Measurements from ENCODE around the gene ZDHHC16.
"Not testable (repeated sequence)": the region's sequence is repeated elsewhere in the genome, so short reads cannot be mapped to it uniquely, and the experiment has no call there.

Gene ZDHHC16

DNA sequence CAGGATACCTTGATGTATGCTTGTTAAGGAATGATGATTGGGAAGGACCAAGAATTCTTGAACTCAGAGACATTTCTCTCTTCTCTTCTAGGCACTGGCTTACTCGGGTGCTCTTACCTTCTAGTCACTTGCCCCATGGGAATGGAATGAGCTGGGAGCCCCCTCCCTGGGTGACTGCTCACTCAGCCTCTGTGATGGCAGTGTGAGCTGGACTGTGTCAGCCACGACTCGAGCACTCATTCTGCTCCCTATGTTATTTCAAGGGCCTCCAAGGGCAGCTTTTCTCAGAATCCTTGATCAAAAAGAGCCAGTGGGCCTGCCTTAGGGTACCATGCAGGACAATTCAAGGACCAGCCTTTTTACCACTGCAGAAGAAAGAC, 10.7 kb downstream of the ZDHHC16 start:
- no peak overlapping the region for H3K4me3 ChIP-seq (ENCODE audit: insufficient read depth, low read depth, low read length)
- H3K36me3 ChIP-seq (ENCODE audit: control insufficient read depth, insufficient read depth, low read length): peaks cover 74% of the 10 kb centered on the region
- WGBS, 2 experiments: 93 to 94% methylated on average over 3 of the region's 3 CpGs
- H3K27me3 ChIP-seq (ENCODE audit: control insufficient read depth, insufficient read depth, low read length, poor library complexity, severe bottlenecking): no peaks in the 10 kb centered on the region
- H3K27ac ChIP-seq (ENCODE audit: insufficient read depth, low read depth, low read length, poor library complexity, severe bottlenecking): no peak overlapping the region
- no peaks in the 10 kb centered on the region for H3K4me1 ChIP-seq (ENCODE audit: control insufficient read depth, insufficient read depth, low read length)
- H3K9me3 ChIP-seq (ENCODE audit: control insufficient read depth, low read length): no peaks in the 10 kb centered on the region

DNA sequence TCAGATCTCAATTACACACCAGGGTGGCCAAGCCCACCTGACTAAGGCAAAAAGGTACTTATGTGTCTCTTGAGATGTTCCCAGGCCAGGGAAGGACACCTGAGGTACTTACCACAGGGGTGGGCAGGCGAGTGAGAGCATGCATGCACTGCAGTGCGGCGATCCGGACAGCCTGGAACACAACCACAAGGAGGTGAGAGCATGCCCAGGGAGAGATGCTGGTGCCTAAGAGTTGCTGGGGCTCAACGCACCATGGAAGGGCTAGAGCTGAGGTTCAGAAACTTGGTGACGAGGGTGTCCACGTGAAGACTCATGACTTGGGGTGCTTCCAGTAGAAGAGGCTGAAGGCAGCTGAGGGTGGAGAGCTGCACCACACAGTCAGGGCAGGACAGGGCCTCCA, 13.1 kb downstream of the ZDHHC16 start:
- H3K27me3 ChIP-seq (ENCODE audit: control insufficient read depth, insufficient read depth, low read length, poor library complexity, severe bottlenecking): no peaks in the 10 kb centered on the region
- no peaks in the 10 kb centered on the region for H3K4me1 ChIP-seq (ENCODE audit: control insufficient read depth, insufficient read depth, low read length)
- H3K4me3 ChIP-seq (ENCODE audit: insufficient read depth, low read depth, low read length): no peak overlapping the region
- WGBS, 2 experiments: 96% methylated on average over 7 of the region's 7 CpGs
- H3K36me3 ChIP-seq (ENCODE audit: control insufficient read depth, insufficient read depth, low read length): peaks cover 83% of the 10 kb centered on the region
- H3K27ac ChIP-seq (ENCODE audit: insufficient read depth, low read depth, low read length, poor library complexity, severe bottlenecking): no peak overlapping the region
- H3K9me3 ChIP-seq (ENCODE audit: control insufficient read depth, low read length): no peaks in the 10 kb centered on the region

DNA sequence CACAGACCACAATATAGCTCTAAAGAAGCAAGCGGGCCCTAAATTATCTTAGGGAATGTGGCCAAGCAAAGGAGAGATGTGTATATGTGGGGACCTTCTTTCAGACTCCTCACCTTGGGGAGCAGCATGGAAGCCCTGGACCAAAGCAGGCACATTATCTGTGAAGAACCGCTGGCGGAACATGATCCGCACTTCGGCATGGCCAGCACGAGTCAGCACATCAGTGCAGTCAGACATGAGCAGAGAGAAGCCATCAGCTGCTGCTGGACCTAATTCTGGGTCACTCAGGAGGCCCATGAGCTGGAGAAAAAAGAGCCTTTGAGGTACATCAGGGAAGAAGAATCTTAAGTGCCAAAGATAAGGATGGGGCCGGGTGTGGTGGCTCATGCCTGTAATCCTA, 14.0 kb downstream of the ZDHHC16 start:
- Histone ChIP-seq H3K9me3 (ENCODE audit: control insufficient read depth, low read length) (no peaks in the 10 kb centered on the region), H3K4me3 (ENCODE audit: insufficient read depth, low read depth, low read length) (no peak overlapping the region), H3K27ac (ENCODE audit: insufficient read depth, low read depth, low read length, poor library complexity, severe bottlenecking) (no peak overlapping the region), H3K36me3 (ENCODE audit: control insufficient read depth, insufficient read depth, low read length) (peaks cover 82% of the 10 kb centered on the region), H3K4me1 (ENCODE audit: control insufficient read depth, insufficient read depth, low read length) (no peaks in the 10 kb centered on the region), H3K27me3 (ENCODE audit: control insufficient read depth, insufficient read depth, low read length, poor library complexity, severe bottlenecking) (no peaks in the 10 kb centered on the region)
- 81 to 83% methylated on average over 7 of the region's 7 CpGs for WGBS, 2 experiments

DNA sequence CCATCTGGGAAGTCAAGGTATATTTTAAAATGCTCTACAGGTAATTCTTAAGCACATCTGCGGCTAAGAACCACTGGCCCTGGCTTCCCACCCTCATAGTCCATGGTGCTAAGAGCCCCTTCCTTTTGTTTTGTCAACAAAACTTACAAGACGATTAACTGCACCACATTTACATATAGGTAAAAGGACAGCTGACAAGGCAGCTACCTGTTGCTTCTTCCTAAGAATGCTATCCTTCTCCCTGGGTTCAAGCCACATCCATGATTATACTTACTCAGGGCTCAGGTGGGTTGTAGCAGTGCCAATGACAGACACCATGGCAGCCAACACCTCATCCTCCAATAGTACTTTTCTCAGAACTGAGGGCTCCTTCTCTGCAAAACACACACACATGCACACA, 16.3 kb downstream of the ZDHHC16 start:
- Histone ChIP-seq H3K36me3 (ENCODE audit: control insufficient read depth, insufficient read depth, low read length) (peaks cover 78% of the 10 kb centered on the region), H3K27ac (ENCODE audit: insufficient read depth, low read depth, low read length, poor library complexity, severe bottlenecking) (no peak overlapping the region), H3K27me3 (ENCODE audit: control insufficient read depth, insufficient read depth, low read length, poor library complexity, severe bottlenecking) (no peaks in the 10 kb centered on the region), H3K4me3 (ENCODE audit: insufficient read depth, low read depth, low read length) (no peak overlapping the region), H3K4me1 (ENCODE audit: control insufficient read depth, insufficient read depth, low read length) (no peaks in the 10 kb centered on the region), H3K9me3 (ENCODE audit: control insufficient read depth, low read length) (no peaks in the 10 kb centered on the region)
- 94 to 95% methylated on average over 2 of the region's 2 CpGs for WGBS, 2 experiments

DNA sequence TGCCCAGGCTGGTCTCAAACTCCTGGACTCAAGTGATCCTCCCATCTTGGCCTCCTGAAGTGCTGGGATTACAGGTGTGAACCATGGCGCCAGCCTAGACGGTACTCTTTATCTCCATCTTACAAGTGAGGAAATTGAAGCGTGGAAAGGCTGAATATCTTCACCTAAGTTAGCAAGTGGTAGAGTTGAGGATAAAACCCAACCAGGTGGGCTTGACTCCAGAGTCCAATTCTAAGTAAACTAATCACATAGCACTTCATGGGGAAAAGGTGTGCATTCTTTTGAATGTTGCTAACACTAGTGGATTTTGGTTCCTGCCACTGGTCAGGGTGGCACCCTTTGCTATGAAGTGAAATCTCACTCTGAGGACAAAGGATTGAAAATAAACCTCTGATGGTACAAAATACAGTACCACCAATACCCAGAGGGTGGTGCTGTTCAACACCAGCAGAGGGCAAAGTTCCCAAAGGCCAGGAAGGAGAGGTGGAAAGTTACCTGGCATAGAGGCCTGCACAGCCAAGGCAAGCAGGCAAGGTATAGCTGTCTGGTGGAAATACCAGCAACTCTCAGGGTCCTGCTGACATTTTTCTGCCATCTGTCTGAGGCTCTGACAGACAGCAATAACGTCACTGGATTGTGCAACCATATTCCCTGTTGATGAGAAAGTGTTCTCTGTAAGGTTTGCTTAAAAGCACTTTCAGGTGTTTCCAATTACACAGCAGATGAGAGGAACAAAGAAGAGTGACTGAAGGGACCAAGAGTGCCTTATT, 17.6 kb downstream of the ZDHHC16 start:
- Histone ChIP-seq H3K36me3 (ENCODE audit: control insufficient read depth, insufficient read depth, low read length) (peaks cover 79% of the 10 kb centered on the region), H3K27ac (ENCODE audit: insufficient read depth, low read depth, low read length, poor library complexity, severe bottlenecking) (no peak overlapping the region), H3K4me1 (ENCODE audit: control insufficient read depth, insufficient read depth, low read length) (no peaks in the 10 kb centered on the region), H3K4me3 (ENCODE audit: insufficient read depth, low read depth, low read length) (no peak overlapping the region), H3K27me3 (ENCODE audit: control insufficient read depth, insufficient read depth, low read length, poor library complexity, severe bottlenecking) (no peaks in the 10 kb centered on the region), H3K9me3 (ENCODE audit: control insufficient read depth, low read length) (no peaks in the 10 kb centered on the region)
- WGBS, 2 experiments: 92 to 94% methylated on average over 4 of the region's 4 CpGs

DNA sequence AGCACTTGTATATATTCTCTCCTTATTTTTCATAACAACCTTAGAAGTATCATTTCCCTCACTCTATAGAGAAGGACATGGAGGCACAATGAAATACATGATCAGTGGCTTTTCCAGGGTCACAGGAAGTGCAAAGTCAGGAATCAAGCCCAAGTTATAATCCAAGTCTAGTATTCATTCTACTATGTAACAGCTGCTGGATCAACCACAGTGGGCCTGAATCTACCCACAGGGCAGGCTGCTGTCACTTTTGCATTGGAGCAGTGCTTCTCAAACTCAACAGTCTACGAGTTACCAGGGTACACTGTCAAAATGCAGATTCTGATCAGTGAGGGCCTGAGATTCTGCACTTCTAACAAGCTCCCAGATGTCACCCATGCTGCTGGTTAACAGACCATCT, 18.3 kb downstream of the ZDHHC16 start:
- Histone ChIP-seq H3K9me3 (ENCODE audit: control insufficient read depth, low read length) (no peaks in the 10 kb centered on the region), H3K27me3 (ENCODE audit: control insufficient read depth, insufficient read depth, low read length, poor library complexity, severe bottlenecking) (no peaks in the 10 kb centered on the region), H3K36me3 (ENCODE audit: control insufficient read depth, insufficient read depth, low read length) (peaks cover 79% of the 10 kb centered on the region), H3K4me1 (ENCODE audit: control insufficient read depth, insufficient read depth, low read length) (no peaks in the 10 kb centered on the region), H3K4me3 (ENCODE audit: insufficient read depth, low read depth, low read length) (no peak overlapping the region), H3K27ac (ENCODE audit: insufficient read depth, low read depth, low read length, poor library complexity, severe bottlenecking) (no peak overlapping the region)
- WGBS, 2 experiments: 91 to 93% methylated on average over 1 of the region's 1 CpG

DNA sequence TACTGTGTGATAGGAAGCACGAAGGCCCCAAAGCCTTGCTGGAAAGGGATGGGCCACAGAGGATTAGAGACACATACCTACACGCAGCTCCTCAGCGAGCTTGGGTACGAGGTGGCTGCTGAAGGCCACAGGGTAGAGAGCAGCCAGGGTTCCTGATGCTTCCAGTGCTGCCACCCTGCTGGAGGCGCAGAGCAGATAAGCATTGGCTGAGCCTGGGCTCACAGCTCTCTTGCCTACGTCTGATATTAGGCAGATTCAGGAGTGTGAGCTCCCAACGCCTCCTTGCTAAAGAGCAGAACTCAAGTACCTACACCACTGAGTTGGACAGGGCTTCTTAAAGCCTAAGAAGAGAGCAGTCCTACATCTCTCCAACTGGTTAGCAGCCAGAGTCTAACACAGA, 20.0 kb downstream of the ZDHHC16 start:
- Histone ChIP-seq H3K9me3 (ENCODE audit: control insufficient read depth, low read length) (no peaks in the 10 kb centered on the region), H3K4me3 (ENCODE audit: insufficient read depth, low read depth, low read length) (no peak overlapping the region), H3K27me3 (ENCODE audit: control insufficient read depth, insufficient read depth, low read length, poor library complexity, severe bottlenecking) (no peaks in the 10 kb centered on the region), H3K36me3 (ENCODE audit: control insufficient read depth, insufficient read depth, low read length) (peaks cover 78% of the 10 kb centered on the region), H3K4me1 (ENCODE audit: control insufficient read depth, insufficient read depth, low read length) (no peaks in the 10 kb centered on the region), H3K27ac (ENCODE audit: insufficient read depth, low read depth, low read length, poor library complexity, severe bottlenecking) (no peak overlapping the region)
- 93 to 96% methylated on average over 7 of the region's 7 CpGs for WGBS, 2 experiments

DNA sequence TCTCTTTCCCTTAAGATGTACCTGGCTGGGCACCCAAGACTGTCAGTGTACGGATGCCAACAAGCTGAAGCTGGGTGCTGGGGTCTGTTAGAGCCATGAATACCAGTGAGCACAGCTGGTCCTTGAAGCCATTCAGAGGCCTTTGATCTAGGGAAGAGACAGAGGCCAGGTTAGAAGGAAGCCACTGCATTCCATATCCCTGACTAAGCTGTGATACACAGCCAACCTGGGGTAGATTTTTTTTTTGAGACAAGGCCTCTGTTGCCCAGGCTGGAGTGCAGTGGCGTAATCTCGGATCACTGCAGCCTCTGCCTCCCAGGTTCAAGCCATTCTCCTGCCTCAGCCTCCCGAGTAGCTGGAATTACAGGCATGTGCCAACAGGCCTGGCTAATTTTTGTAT, 20.8 kb downstream of the ZDHHC16 start:
- H3K4me3 ChIP-seq (ENCODE audit: insufficient read depth, low read depth, low read length): no peak overlapping the region
- H3K4me1 ChIP-seq (ENCODE audit: control insufficient read depth, insufficient read depth, low read length): no peaks in the 10 kb centered on the region
- WGBS, 2 experiments: 92 to 97% methylated on average over 4 of the region's 4 CpGs
- no peaks in the 10 kb centered on the region for H3K27me3 ChIP-seq (ENCODE audit: control insufficient read depth, insufficient read depth, low read length, poor library complexity, severe bottlenecking)
- no peaks in the 10 kb centered on the region for H3K9me3 ChIP-seq (ENCODE audit: control insufficient read depth, low read length)
- H3K36me3 ChIP-seq (ENCODE audit: control insufficient read depth, insufficient read depth, low read length): peaks cover 70% of the 10 kb centered on the region
- no peak overlapping the region for H3K27ac ChIP-seq (ENCODE audit: insufficient read depth, low read depth, low read length, poor library complexity, severe bottlenecking)

DNA sequence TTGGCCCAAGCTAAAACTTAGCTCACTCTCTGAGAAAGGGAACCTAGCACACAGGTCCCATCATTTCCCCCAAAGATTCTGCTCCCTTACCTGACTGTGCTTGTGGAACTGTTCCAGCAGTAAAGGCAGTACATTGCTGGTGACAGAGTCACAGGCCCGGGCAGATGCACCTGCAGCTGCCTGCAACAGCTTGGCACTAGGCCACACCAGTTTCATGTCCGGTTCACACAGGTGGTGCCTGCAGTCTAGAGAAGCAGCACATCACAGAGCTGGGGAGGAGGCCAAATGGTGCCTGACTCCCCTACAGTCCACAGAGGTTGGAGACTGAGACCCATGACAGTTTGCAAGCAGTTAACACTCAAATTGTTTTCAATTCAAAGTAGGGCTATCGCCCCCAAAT, 22.2 kb downstream of the ZDHHC16 start:
- H3K27me3 ChIP-seq (ENCODE audit: control insufficient read depth, insufficient read depth, low read length, poor library complexity, severe bottlenecking): no peaks in the 10 kb centered on the region

DNA sequence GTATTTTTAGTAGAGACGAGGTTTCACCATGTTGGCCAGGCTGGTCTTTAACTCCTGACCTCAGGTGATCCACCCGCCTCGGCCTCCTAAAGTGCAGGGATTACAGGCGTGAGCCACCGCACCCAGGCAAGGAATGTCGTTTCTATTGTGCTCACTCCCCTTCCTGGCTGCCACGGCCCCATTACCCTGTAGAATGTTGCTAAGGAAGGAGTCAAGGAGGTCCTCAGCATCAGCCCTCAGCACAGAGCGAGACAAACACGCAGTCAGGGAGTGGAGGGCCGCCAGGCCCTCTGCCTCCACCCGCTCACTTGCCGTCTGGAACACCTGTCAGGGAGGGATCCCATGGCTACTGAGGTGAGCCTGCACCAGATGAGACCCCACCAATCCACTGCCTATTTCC, 22.8 kb downstream of the ZDHHC16 start:
- H3K27ac ChIP-seq (ENCODE audit: insufficient read depth, low read depth, low read length, poor library complexity, severe bottlenecking); H3K4me1 ChIP-seq (ENCODE audit: control insufficient read depth, insufficient read depth, low read length); H3K4me3 ChIP-seq (ENCODE audit: insufficient read depth, low read depth, low read length); H3K27me3 ChIP-seq (ENCODE audit: control insufficient read depth, insufficient read depth, low read length, poor library complexity, severe bottlenecking); H3K9me3 ChIP-seq (ENCODE audit: control insufficient read depth, low read length): not testable (repeated sequence)
- H3K36me3 ChIP-seq (ENCODE audit: control insufficient read depth, insufficient read depth, low read length): peaks cover 63% of the 10 kb centered on the region
- WGBS, 2 experiments: 92 to 95% methylated on average over 12 of the region's 12 CpGs

More for the DNA sequence above, 22.2 kb downstream of the ZDHHC16 start:
- Histone ChIP-seq H3K36me3 (ENCODE audit: control insufficient read depth, insufficient read depth, low read length) (peaks cover 61% of the 10 kb centered on the region), H3K4me3 (ENCODE audit: insufficient read depth, low read depth, low read length) (no peak overlapping the region), H3K27ac (ENCODE audit: insufficient read depth, low read depth, low read length, poor library complexity, severe bottlenecking) (no peak overlapping the region), H3K4me1 (ENCODE audit: control insufficient read depth, insufficient read depth, low read length) (no peaks in the 10 kb centered on the region), H3K9me3 (ENCODE audit: control insufficient read depth, low read length) (no peaks in the 10 kb centered on the region)
- 93 to 95% methylated on average over 3 of the region's 3 CpGs for WGBS, 2 experiments

DNA sequence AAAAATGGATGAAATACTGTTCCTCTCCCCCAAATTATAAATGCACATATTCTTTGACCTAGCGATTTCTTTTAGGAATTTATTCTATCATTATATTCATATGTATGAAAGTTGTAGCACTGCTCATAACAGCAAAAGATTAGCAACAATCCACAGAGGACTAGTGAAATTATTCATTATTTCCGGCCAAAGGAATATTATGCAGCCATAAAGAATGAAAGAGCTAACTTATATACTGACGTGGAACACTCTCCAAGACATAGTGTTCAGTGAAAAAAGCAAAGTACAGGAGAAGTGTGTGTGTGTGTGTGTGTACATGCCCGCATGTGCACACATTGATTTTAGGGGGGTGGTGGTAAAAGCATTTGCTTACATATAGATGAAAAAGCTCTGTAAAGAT, 28.9 kb downstream of the ZDHHC16 start:
- no peaks in the 10 kb centered on the region for H3K9me3 ChIP-seq (ENCODE audit: control insufficient read depth, low read length)
- H3K27me3 ChIP-seq (ENCODE audit: control insufficient read depth, insufficient read depth, low read length, poor library complexity, severe bottlenecking): no peaks in the 10 kb centered on the region
- H3K36me3 ChIP-seq (ENCODE audit: control insufficient read depth, insufficient read depth, low read length): peaks cover 32% of the 10 kb centered on the region
- no peak overlapping the region for H3K4me3 ChIP-seq (ENCODE audit: insufficient read depth, low read depth, low read length)
- H3K27ac ChIP-seq (ENCODE audit: insufficient read depth, low read depth, low read length, poor library complexity, severe bottlenecking): no peak overlapping the region
- 97 to 100% methylated on average over 3 of the region's 4 CpGs for WGBS, 2 experiments
- no peaks in the 10 kb centered on the region for H3K4me1 ChIP-seq (ENCODE audit: control insufficient read depth, insufficient read depth, low read length)
